Lower lobe of right lung (tissue), 2 donors: ENCODE data around the gene ASTN2. TPM values are rescaled to one million over a fixed set of nuclear protein-coding genes. Genes with fewer than 3 reads are reported as not detected.

Experiments
- ATAC-seq, 2 donors: fragments of 200-7000 bp; cut with Tn5 transposase; one replicate each; pipeline ENCODE4 v1.9.1; 2020 to 2022; ENCODE audit warnings: mild to moderate bottlenecking in 2 of 2, moderate library complexity in 2 of 2
- DNase-seq: peaks from one replicate; pipeline ENCODE4 v3.0.0-alpha.2; 2020
- H3K27ac ChIP-seq: fragments of 200-600 bp; one replicate; pipeline ENCODE4 v1.8.0; 2022
- H3K27me3 ChIP-seq: fragments of 200-600 bp; one replicate; pipeline ENCODE4 v1.8.0; 2022; ENCODE audit warnings: low read depth
- H3K36me3 ChIP-seq: fragments of 200-600 bp; one replicate; pipeline ENCODE4 v1.8.0; 2022; ENCODE audit warnings: mild to moderate bottlenecking
- H3K4me1 ChIP-seq: fragments of 200-600 bp; one replicate; pipeline ENCODE4 v1.8.0; 2022
- H3K4me3 ChIP-seq: fragments of 200-600 bp; one replicate; pipeline ENCODE4 v1.8.0; 2022; ENCODE audit warnings: mild to moderate bottlenecking
- H3K9me3 ChIP-seq: fragments of 200-600 bp; one replicate; pipeline ENCODE4 v1.8.0; 2022
- intact Hi-C: fragments of 100-400 bp; cut with DNase I; formaldehyde crosslinking; loops from one replicate; pipeline ENCODE4 v1.11.0; 2022
- total RNA-seq: library from RNA; stranded (reverse); fragmentation: NEBNext Ultra II Directional; extraction: Animal tissue kit (Norgen Biotek cat#: 25700); gene quantifications from one replicate; pipeline ENCODE4 v1.2.1, GENCODE V29; 2021
- TF ChIP-seq, protein P1 (sequence below): fragments of 200-600 bp; IDR thresholded peaks from one replicate; pipeline ENCODE4 v1.8.0; 2022; ENCODE audit warnings: antibody characterized with exemption, mild to moderate bottlenecking
- donor health status: DM: no; HTN: yes; CAD: no; lungs with severe emphysema.

Gene ASTN2
- total RNA-seq, 1 donor from 2014 or later, result 4.3 TPM

DNA sequence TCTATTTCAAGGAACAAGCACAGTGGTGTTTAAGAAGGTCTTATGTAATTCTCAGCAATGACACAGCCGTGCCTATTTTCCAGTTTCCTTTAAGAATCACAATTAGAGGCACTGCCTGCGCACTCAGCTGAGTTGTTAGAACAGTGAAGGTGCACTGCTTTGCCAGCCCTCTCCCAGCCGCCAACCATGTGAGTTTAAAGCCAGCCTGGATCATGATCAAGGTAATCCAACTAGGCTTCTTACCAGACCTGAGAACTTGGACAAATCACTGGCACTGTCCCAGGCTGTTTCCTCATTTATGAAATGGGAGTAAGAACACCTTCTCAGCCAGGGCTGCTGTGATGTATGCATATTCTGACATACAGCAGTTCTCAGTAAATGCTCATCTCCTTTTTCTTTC, 99.6 kb downstream of the ASTN2 start:
- ATAC-seq (no peak), DNase-seq (no peak)
- Histone ChIP-seq H3K9me3 (no peaks in the 10 kb centered on the region), H3K4me1 (no peaks in the 10 kb centered on the region), H3K27ac (no peak overlapping the region), H3K36me3 (no peaks in the 10 kb centered on the region), H3K4me3 (no peak overlapping the region), H3K27me3 (no peaks in the 10 kb centered on the region)
- TF ChIP-seq, protein P1, sequence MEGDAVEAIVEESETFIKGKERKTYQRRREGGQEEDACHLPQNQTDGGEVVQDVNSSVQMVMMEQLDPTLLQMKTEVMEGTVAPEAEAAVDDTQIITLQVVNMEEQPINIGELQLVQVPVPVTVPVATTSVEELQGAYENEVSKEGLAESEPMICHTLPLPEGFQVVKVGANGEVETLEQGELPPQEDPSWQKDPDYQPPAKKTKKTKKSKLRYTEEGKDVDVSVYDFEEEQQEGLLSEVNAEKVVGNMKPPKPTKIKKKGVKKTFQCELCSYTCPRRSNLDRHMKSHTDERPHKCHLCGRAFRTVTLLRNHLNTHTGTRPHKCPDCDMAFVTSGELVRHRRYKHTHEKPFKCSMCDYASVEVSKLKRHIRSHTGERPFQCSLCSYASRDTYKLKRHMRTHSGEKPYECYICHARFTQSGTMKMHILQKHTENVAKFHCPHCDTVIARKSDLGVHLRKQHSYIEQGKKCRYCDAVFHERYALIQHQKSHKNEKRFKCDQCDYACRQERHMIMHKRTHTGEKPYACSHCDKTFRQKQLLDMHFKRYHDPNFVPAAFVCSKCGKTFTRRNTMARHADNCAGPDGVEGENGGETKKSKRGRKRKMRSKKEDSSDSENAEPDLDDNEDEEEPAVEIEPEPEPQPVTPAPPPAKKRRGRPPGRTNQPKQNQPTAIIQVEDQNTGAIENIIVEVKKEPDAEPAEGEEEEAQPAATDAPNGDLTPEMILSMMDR, result no peak
- intact Hi-C loops, result no loop called here

DNA sequence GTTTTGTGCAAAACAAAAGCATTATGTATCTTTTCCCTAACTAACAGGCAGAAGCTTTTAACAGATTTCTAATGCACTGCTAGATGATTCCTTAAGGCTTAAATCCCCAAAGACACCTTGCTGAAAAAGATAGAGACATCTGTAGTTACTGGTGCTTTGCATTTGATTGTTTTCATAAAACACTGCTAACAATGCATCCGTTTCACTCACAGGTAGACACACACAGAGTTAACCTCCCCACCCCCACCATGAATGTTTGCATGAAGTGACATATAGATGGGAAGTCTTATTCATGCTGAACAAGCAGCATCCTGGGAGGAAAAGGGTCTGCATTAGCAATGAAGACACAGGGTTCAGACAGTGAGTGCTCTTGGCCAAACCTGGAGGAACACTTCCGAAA, 100.9 kb downstream of the ASTN2 start:
- Histone ChIP-seq H3K9me3 (no peaks in the 10 kb centered on the region), H3K27me3 (no peaks in the 10 kb centered on the region), H3K4me1 (no peaks in the 10 kb centered on the region), H3K27ac (no peak overlapping the region), H3K4me3 (no peak overlapping the region), H3K36me3 (no peaks in the 10 kb centered on the region)
- intact Hi-C loops, result no loop called here
- TF ChIP-seq, protein P1, result no peak
- DNase-seq (no peak), ATAC-seq (no peak)

DNA sequence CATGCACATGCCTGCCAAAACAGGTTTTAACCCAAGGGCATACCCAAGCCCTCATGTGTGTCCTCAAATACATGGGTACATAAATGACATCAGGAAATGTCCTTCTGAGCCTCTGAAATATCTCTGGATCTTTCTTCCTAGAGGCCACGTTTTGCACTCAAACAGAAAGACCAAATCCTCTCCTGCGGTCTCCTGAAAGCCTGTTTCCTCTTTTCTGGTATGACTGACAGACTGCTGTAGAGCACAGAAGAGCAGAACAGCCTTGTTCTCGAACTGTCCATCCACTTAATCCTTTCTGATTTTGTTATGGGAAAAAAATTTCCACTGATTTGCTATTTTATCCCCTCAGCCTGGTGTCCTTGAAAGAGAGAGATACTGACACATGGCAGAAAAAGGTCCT, 107.2 kb downstream of the ASTN2 start:
- H3K4me1 ChIP-seq, result no peaks in the 10 kb centered on the region
- TF ChIP-seq, protein P1, result no peak
- intact Hi-C loops, result no loop called here
- no peaks in the 10 kb centered on the region for H3K36me3 ChIP-seq
- no peak overlapping the region for H3K4me3 ChIP-seq
- no peaks in the 10 kb centered on the region for H3K9me3 ChIP-seq
- no peak overlapping the region for H3K27ac ChIP-seq
- DNase-seq, result no peak
- no peaks in the 10 kb centered on the region for H3K27me3 ChIP-seq
- ATAC-seq, result no peak

- TF ChIP-seq, protein P1, result no peak
- no peaks in the 10 kb centered on the region for H3K9me3 ChIP-seq
- no peaks in the 10 kb centered on the region for H3K36me3 ChIP-seq
- H3K4me1 ChIP-seq, result no peaks in the 10 kb centered on the region
- no peak overlapping the region for H3K27ac ChIP-seq
- intact Hi-C loops, result no loop called here
- DNase-seq, result no peak
- ATAC-seq, result no peak
- no peak overlapping the region for H3K4me3 ChIP-seq
- no peaks in the 10 kb centered on the region for H3K27me3 ChIP-seq
These were observed 108.8 kb downstream of the ASTN2 start for GRCh38 chr9:117306032-117306431.

DNA sequence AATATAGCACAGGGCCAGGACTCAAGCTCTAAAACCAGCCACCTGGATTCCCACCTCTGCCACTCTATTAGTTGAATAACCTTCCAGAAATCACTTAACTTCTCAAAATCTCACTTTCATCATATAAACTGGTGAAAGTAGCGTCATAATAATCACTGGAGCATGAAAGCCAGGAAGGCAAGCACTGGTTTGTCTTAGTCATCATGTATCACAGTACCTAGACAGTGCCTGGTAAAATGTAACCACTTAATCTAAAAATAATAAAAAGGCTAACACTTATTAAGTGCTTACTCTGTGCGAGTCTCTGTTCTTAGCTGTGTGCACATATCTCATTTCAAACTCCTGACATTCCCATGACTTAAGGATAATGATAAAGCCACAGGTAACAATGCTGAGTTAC, 109.4 kb downstream of the ASTN2 start:
- intact Hi-C loops, result no loop called here
- Histone ChIP-seq H3K27ac (no peak overlapping the region), H3K4me3 (no peak overlapping the region), H3K36me3 (no peaks in the 10 kb centered on the region), H3K4me1 (no peaks in the 10 kb centered on the region), H3K27me3 (no peaks in the 10 kb centered on the region), H3K9me3 (no peaks in the 10 kb centered on the region)
- TF ChIP-seq, protein P1, result no peak
- DNase-seq (no peak), ATAC-seq (no peak)

- no peak overlapping the region for H3K27ac ChIP-seq
- TF ChIP-seq, protein P1, result no peak
These were observed 110.3 kb downstream of the ASTN2 start for GRCh38 chr9:117304549-117304948.

More at GRCh38 chr9:117304549-117304948, 110.3 kb downstream of the ASTN2 start:
- intact Hi-C loops, result no loop called here
- no peaks in the 10 kb centered on the region for H3K36me3 ChIP-seq
- no peaks in the 10 kb centered on the region for H3K27me3 ChIP-seq
- ATAC-seq (no peak), DNase-seq (no peak)
- no peaks in the 10 kb centered on the region for H3K4me1 ChIP-seq
- no peak overlapping the region for H3K4me3 ChIP-seq
- no peaks in the 10 kb centered on the region for H3K9me3 ChIP-seq
